IMR-90 (cell line): Measurements from ENCODE around the gene STX16. TPM values are rescaled to one million over a fixed set of nuclear protein-coding genes. Genes with fewer than 3 reads are reported as not detected.
A peak's percentile ranks its signal among the peaks of the same experiment; 100 is the strongest.

Experiments used
- ATAC-seq: fragments of 200-7000 bp; cut with Tn5 transposase; 2 replicates; pipeline ENCODE4 v1.9.1; 2020; ENCODE audit warnings: low read depth, mild to moderate bottlenecking, moderate library complexity
- BruUV-seq: library from RNA; stranded (reverse); fragments of 400-500 nt; replicated peaks from 2 replicates; lab custom pipeline; 2021; lab: Mats Ljungman, UMichigan
- CTCF ChIA-PET: fragments of 300-600 bp; formaldehyde crosslinking; extraction: SDS; loops from one replicate; lab custom pipeline; 2021; ENCODE audit warnings: antibody characterized with exemption; lab: Yijun Ruan, JAX
- POLR2A ChIA-PET: fragments of 300-600 bp; sonication (Branson Sonifier 250); formaldehyde crosslinking; loops from one replicate; lab custom pipeline; 2022; ENCODE audit warnings: antibody characterized with exemption; ENCODE audit not compliant: unreplicated experiment; lab: Charles Lee
- DNase-seq: peaks from one replicate; pipeline ENCODE4 v3.0.0; 2013
- H2AFZ ChIP-seq: replicated peaks from 2 replicates; pipeline ENCODE3; 2013; ENCODE audit warnings: low read length, mild to moderate bottlenecking; ENCODE audit not compliant: poor library complexity
- H2AK5ac ChIP-seq: 2 replicates; pipeline ENCODE4 v1.6.1; 2013; ENCODE audit warnings: low read depth, low read length, inconsistent platforms
- H2AK9ac ChIP-seq: replicated peaks from 2 replicates; pipeline ENCODE3; 2013; ENCODE audit warnings: mild to moderate bottlenecking, low read depth, low read length, moderate library complexity; ENCODE audit not compliant: poor library complexity
- H2BK120ac ChIP-seq: 2 replicates; pipeline ENCODE4 v1.6.1; 2013; ENCODE audit warnings: low read depth, low read length, inconsistent platforms
- H2BK15ac ChIP-seq: 3 replicates; pipeline ENCODE4 v1.6.1; 2013; ENCODE audit warnings: low read depth, low read length, inconsistent platforms
- H2BK20ac ChIP-seq: 2 replicates; pipeline ENCODE4 v1.6.1; 2013; ENCODE audit warnings: low read depth, mild to moderate bottlenecking, inconsistent platforms, low read length, moderate library complexity
- H2BK5ac ChIP-seq: 2 replicates; pipeline ENCODE4 v1.6.1; 2013; ENCODE audit warnings: mild to moderate bottlenecking, low read depth, low read length, inconsistent platforms; ENCODE audit not compliant: poor library complexity, severe bottlenecking
- H3K14ac ChIP-seq: replicated peaks from 2 replicates; pipeline ENCODE4 v1.6.1; 2013; ENCODE audit warnings: low read depth, low read length, inconsistent platforms
- H3K18ac ChIP-seq: 2 replicates; pipeline ENCODE4 v1.6.1; 2013; ENCODE audit warnings: low read depth, low read length, control low read depth
- H3K23ac ChIP-seq: 2 replicates; pipeline ENCODE4 v1.6.1; 2013; ENCODE audit warnings: low read depth, low read length, inconsistent platforms
- H3K27ac ChIP-seq: 2 replicates; pipeline ENCODE4 v1.5.1; 2013; ENCODE audit warnings: mild to moderate bottlenecking, control low read depth, low read length; ENCODE audit not compliant: insufficient read depth
- H3K27me3 ChIP-seq: 2 replicates; pipeline ENCODE4 v1.6.1; 2013; ENCODE audit warnings: low read length; ENCODE audit not compliant: control insufficient read depth, insufficient read depth
- H3K36me3 ChIP-seq: 2 replicates; pipeline ENCODE4 v1.6.1; 2013; ENCODE audit warnings: low read length, mixed read lengths; ENCODE audit not compliant: control insufficient read depth, insufficient read depth
- H3K4ac ChIP-seq: 2 replicates; pipeline ENCODE4 v1.6.1; 2013; ENCODE audit warnings: low read depth, low read length, inconsistent platforms
- H3K4me1 ChIP-seq: 2 replicates; pipeline ENCODE4 v1.6.1; 2013; ENCODE audit warnings: low read length, mixed read lengths; ENCODE audit not compliant: control insufficient read depth, insufficient read depth
- H3K4me2 ChIP-seq: 2 replicates; pipeline ENCODE4 v1.6.1; 2013; ENCODE audit warnings: low read depth, mild to moderate bottlenecking, control low read depth, low read length, moderate library complexity
- H3K4me3 ChIP-seq: 2 replicates; pipeline ENCODE4 v1.5.1; 2013; ENCODE audit warnings: low read depth, mild to moderate bottlenecking, control low read depth, low read length, moderate library complexity; ENCODE audit not compliant: insufficient read depth
- H3K56ac ChIP-seq: 2 replicates; pipeline ENCODE4 v1.6.1; 2013; ENCODE audit warnings: low read length, inconsistent platforms; ENCODE audit not compliant: insufficient read depth; ENCODE audit errors: extremely low read depth
- H3K79me1 ChIP-seq, 2 experiments: 2 replicates each; pipeline ENCODE4 v1.6.1; 2013; ENCODE audit warnings: low read length in 2 of 2, inconsistent platforms in 1 of 2, low read depth in 1 of 2
- H3K9ac ChIP-seq: 2 replicates; pipeline ENCODE4 v1.6.1; 2013; ENCODE audit warnings: low read depth, low read length, control low read depth
- H3K9me1 ChIP-seq: 2 replicates; pipeline ENCODE4 v1.6.1; 2013; ENCODE audit warnings: low read length, inconsistent platforms; ENCODE audit not compliant: insufficient read depth
- H3K9me3 ChIP-seq: 2 replicates; pipeline ENCODE4 v1.6.1; 2013; ENCODE audit warnings: low read length; ENCODE audit not compliant: control insufficient read depth, insufficient read depth
- H4K20me1 ChIP-seq: 2 replicates; pipeline ENCODE4 v1.6.1; 2013; ENCODE audit warnings: low read length, inconsistent platforms; ENCODE audit not compliant: insufficient read depth
- H4K5ac ChIP-seq: 2 replicates; pipeline ENCODE4 v1.6.1; 2013; ENCODE audit warnings: mild to moderate bottlenecking, low read depth, low read length, control low read depth
- H4K8ac ChIP-seq, 2 experiments: 2 replicates each; pipeline ENCODE4 v1.6.1; 2013; ENCODE audit warnings: low read depth in 2 of 2, low read length in 2 of 2, control low read depth in 1 of 2, inconsistent platforms in 1 of 2
- H4K91ac ChIP-seq: 2 replicates; pipeline ENCODE4 v1.6.1; 2013; ENCODE audit warnings: low read depth, low read length, inconsistent platforms; ENCODE audit not compliant: insufficient read depth
- BHLHE40 ChIP-seq: fragments of 150-350 bp; IDR thresholded peaks from 2 replicates; pipeline ENCODE4 v1.6.1; 2016; ENCODE audit warnings: mild to moderate bottlenecking, low read depth, low read length
- CEBPB ChIP-seq: IDR thresholded peaks from 2 replicates; pipeline ENCODE4 v1.6.1; 2012; ENCODE audit warnings: low read depth, low read length, improper control_type of control experiment
- CHD1 ChIP-seq: IDR thresholded peaks from 2 replicates; pipeline ENCODE4 v1.6.1; 2012; ENCODE audit warnings: low read depth, low read length, improper control_type of control experiment
- FOS ChIP-seq: fragments of 150-350 bp; IDR thresholded peaks from 2 replicates; pipeline ENCODE4 v1.6.1; 2016; ENCODE audit warnings: low read depth, low read length
- MAFK ChIP-seq: IDR thresholded peaks from 2 replicates; pipeline ENCODE4 v1.6.1; 2012; ENCODE audit warnings: low read depth, low read length, improper control_type of control experiment
- MAZ ChIP-seq: IDR thresholded peaks from 2 replicates; pipeline ENCODE4 v1.6.1; 2012; ENCODE audit warnings: low read depth, mild to moderate bottlenecking, low read length, improper control_type of control experiment, moderate library complexity, borderline replicate concordance
- MXI1 ChIP-seq: IDR thresholded peaks from 2 replicates; pipeline ENCODE4 v1.6.1; 2012; ENCODE audit warnings: low read depth, mild to moderate bottlenecking, low read length, moderate library complexity, borderline replicate concordance
- NFE2L2 ChIP-seq: fragments of 150-350 bp; IDR thresholded peaks from 2 replicates; pipeline ENCODE4 v1.6.1; 2016; ENCODE audit warnings: low read depth, mild to moderate bottlenecking, low read length
- POLR2A ChIP-seq: IDR thresholded peaks from 2 replicates; pipeline ENCODE4 v1.6.1; 2012; ENCODE audit warnings: mild to moderate bottlenecking, low read depth, low read length
- RAD21 ChIP-seq: IDR thresholded peaks from 2 replicates; pipeline ENCODE4 v1.6.1; 2012; ENCODE audit warnings: low read length, improper control_type of control experiment
- RCOR1 ChIP-seq: IDR thresholded peaks from 2 replicates; pipeline ENCODE4 v1.6.1; 2012; ENCODE audit warnings: mild to moderate bottlenecking, low read length, improper control_type of control experiment; ENCODE audit not compliant: insufficient replicate concordance
- RFX5 ChIP-seq: IDR thresholded peaks from 2 replicates; pipeline ENCODE4 v1.8.0; 2012; ENCODE audit warnings: low read depth, mild to moderate bottlenecking, low read length, moderate library complexity
- SMC3 ChIP-seq: fragments of 150-350 bp; IDR thresholded peaks from 2 replicates; pipeline ENCODE4 v1.6.1; 2016; ENCODE audit warnings: low read depth, mild to moderate bottlenecking, antibody characterized with exemption, low read length, moderate library complexity
- WGBS, 2 experiments: methylation state at CpG; one replicate each; pipeline versions ENCODE4 v1.1.5 to v1.1.7; 2013; ENCODE audit warnings: missing lambda C conversion rate in 2 of 2; ENCODE audit not compliant: insufficient read length in 1 of 2; ENCODE audit errors: extremely low coverage in 2 of 2; 5-methylcytosine and 5-hydroxymethylcytosine counted together
- dilution Hi-C: fragments of 300-500 bp; cut with HindIII; formaldehyde crosslinking; loops from one replicate; pipeline ENCODE4 v1.14.3; 2018; ENCODE audit warnings: low sequenced_read_pairs; ENCODE audit not compliant: unreplicated experiment
- in situ Hi-C: fragments of 300-500 bp; cut with MboI; formaldehyde crosslinking; loops from 3 replicates; pipeline ENCODE4 v1.14.3; 2019; ENCODE audit warnings: low sequenced_read_pairs, inconsistent platforms, mixed read lengths
- intact Hi-C: fragments of 100-400 bp; cut with micrococcal nuclease; formaldehyde crosslinking; loops from 2 replicates; pipeline ENCODE4 v1.10.0; 2022
- polyA plus RNA-seq, 3 experiments: library from polyadenylated mRNA; depleted of rRNA; stranded (reverse); fragments of >200 nt; gene quantifications; 2 replicates each; pipeline ENCODE4 v1.2.3, GENCODE V29; 2012; ENCODE audit warnings: low replicate concordance in 1 of 3
- total RNA-seq: library from RNA; depleted of rRNA; stranded (reverse); fragments of >200 nt; gene quantifications from 2 replicates; pipeline ENCODE4 v1.2.3, GENCODE V29; 2012
- TF ChIP-seq, protein P1 (sequence below): conservative IDR thresholded peaks from 2 replicates; pipeline ENCODE4 v1.5.1; 2012; ENCODE audit warnings: mild to moderate bottlenecking, low read depth, low read length, improper control_type of control experiment
- TF ChIP-seq, protein P2 (sequence below): fragments of 150-350 bp; IDR thresholded peaks from 2 replicates; pipeline ENCODE4 v1.6.1; 2017; ENCODE audit warnings: mild to moderate bottlenecking, antibody characterized with exemption, low read length, low read depth
- TF ChIP-seq, protein P3 (sequence below): fragments of 150-350 bp; IDR thresholded peaks from 2 replicates; pipeline ENCODE4 v1.6.1; 2016; ENCODE audit warnings: low read depth, mild to moderate bottlenecking, low read length, moderate library complexity, borderline replicate concordance

The STX16 gene
- total and polyA plus RNA-seq, 2 of the 4 experiments (the other 2 are of a cell fraction) = 26.9 to 58.2 TPM

DNA sequence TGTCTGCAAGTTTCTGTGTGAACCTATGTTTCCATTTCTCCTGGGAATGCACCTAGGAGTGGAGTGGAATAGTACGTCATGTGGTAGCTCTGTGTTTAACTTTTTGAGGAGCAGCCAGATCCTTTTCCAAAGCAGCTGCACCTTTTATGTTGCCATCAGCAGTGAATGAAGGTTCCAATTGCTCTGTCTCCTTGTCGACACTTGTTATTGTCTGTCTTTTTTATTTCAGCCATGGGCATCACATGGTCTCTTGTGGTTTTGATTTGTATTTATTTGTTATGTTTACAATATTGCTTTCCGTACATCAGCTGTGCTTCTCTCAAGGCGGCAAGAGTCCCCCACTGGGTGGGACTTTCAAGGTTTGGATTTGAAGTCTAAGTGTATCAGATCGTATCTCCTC, 33.9 kb upstream of the STX16 start:
- POLR2A ChIA-PET = no interaction called here
- Histone ChIP-seq H4K5ac (no peak overlapping the region), H2AK5ac (peak overlapping the region; percentile 71; the same call in 1 of the 2 replicates), H2BK120ac (peak overlapping the region; percentile 89; the same call in 1 of the 2 replicates), H3K4ac (0 out of 2 replicates have a peak overlapping the region, but pooled peaks have one; percentile 85), H3K56ac (no peak overlapping the region), H3K27ac (no peak overlapping the region), H3K4me2 (no peak overlapping the region), H4K20me1 (no peaks in the 10 kb centered on the region), H3K18ac (no peak overlapping the region), H2BK20ac (no peak overlapping the region), H2AK9ac (no peak overlapping the region), H4K8ac (no peak overlapping the region), H3K9me1 (peaks cover 23% of the 10 kb centered on the region), H2AFZ (no peak overlapping the region), H3K9ac (no peak overlapping the region), H3K79me1 (0 out of 4 replicates have a peak, but pooled peaks cover 0 to 3% of the 10 kb centered on the region in 2 experiments), H3K14ac (no peak overlapping the region), H3K36me3 (no peaks in the 10 kb centered on the region), H3K4me3 (no peak overlapping the region), H4K91ac (peak overlapping the region; percentile 11; the same call in 1 of the 2 replicates), H3K27me3 (no peaks in the 10 kb centered on the region), H3K4me1 (peaks cover 15% of the 10 kb centered on the region), H2BK5ac (no peak overlapping the region), H2BK15ac (peak overlapping the region; percentile 54; the same call in 1 of the 3 replicates), H3K9me3 (no peaks in the 10 kb centered on the region), H3K23ac (no peak overlapping the region)
- dilution Hi-C loops (no loop called here), intact Hi-C loops (no loop called here), in situ Hi-C loops (no loop called here)
- TF ChIP-seq NFE2L2 = no peak
- no peak for TF ChIP-seq POLR2A
- TF ChIP-seq, protein P1, sequence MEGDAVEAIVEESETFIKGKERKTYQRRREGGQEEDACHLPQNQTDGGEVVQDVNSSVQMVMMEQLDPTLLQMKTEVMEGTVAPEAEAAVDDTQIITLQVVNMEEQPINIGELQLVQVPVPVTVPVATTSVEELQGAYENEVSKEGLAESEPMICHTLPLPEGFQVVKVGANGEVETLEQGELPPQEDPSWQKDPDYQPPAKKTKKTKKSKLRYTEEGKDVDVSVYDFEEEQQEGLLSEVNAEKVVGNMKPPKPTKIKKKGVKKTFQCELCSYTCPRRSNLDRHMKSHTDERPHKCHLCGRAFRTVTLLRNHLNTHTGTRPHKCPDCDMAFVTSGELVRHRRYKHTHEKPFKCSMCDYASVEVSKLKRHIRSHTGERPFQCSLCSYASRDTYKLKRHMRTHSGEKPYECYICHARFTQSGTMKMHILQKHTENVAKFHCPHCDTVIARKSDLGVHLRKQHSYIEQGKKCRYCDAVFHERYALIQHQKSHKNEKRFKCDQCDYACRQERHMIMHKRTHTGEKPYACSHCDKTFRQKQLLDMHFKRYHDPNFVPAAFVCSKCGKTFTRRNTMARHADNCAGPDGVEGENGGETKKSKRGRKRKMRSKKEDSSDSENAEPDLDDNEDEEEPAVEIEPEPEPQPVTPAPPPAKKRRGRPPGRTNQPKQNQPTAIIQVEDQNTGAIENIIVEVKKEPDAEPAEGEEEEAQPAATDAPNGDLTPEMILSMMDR = no peak
- TF ChIP-seq MXI1 = no peak
- TF ChIP-seq CHD1 = no peak
- no peak for TF ChIP-seq MAZ
- no peak for TF ChIP-seq RCOR1
- TF ChIP-seq BHLHE40 = no peak
- TF ChIP-seq, protein P2, sequence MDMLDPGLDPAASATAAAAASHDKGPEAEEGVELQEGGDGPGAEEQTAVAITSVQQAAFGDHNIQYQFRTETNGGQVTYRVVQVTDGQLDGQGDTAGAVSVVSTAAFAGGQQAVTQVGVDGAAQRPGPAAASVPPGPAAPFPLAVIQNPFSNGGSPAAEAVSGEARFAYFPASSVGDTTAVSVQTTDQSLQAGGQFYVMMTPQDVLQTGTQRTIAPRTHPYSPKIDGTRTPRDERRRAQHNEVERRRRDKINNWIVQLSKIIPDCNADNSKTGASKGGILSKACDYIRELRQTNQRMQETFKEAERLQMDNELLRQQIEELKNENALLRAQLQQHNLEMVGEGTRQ = no peak
- no peak for TF ChIP-seq RAD21
- TF ChIP-seq SMC3 = no peak
- no peak for TF ChIP-seq CEBPB
- no peak for TF ChIP-seq MAFK
- no peak for TF ChIP-seq FOS
- TF ChIP-seq, protein P3, sequence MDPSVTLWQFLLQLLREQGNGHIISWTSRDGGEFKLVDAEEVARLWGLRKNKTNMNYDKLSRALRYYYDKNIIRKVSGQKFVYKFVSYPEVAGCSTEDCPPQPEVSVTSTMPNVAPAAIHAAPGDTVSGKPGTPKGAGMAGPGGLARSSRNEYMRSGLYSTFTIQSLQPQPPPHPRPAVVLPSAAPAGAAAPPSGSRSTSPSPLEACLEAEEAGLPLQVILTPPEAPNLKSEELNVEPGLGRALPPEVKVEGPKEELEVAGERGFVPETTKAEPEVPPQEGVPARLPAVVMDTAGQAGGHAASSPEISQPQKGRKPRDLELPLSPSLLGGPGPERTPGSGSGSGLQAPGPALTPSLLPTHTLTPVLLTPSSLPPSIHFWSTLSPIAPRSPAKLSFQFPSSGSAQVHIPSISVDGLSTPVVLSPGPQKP = no peak
- no peak for TF ChIP-seq RFX5
- CTCF ChIA-PET = no interaction called here
- ATAC-seq (no peak), DNase-seq (no peak)
- no TSS peak for BruUV-seq
- WGBS, 2 experiments = 86% methylated on average over 1 of the region's 5 CpGs; no CpG with 5 or more reads in 1 of the 2 experiments
